RWPE1 (cell line): ENCODE data around the gene NRXN3.

Experiments
- CTCF ChIA-PET: fragments of 350-600 bp; sonication (Branson Sonifier 250); formaldehyde crosslinking; extraction: SDS; loops from one replicate; lab custom pipeline; 2021; lab: Yijun Ruan, JAX
- POLR2A ChIA-PET: fragments of 400-600 bp; formaldehyde crosslinking; extraction: SDS; loops from one replicate; lab custom pipeline; 2020; ENCODE audit warnings: antibody characterized with exemption; ENCODE audit not compliant: low non-redundant PET; lab: Yijun Ruan, JAX
- DNase-seq: peaks from one replicate; pipeline ENCODE4 v3.0.0; 2012; ENCODE audit warnings: low spot score
- H3K27ac ChIP-seq: fragments of 450-650 bp; 2 replicates; pipeline ENCODE4 v1.5.1; 2017
- CTCF ChIP-seq: fragments of 450-650 bp; conservative IDR thresholded peaks from 2 replicates; pipeline ENCODE4 v1.5.1; 2017; ENCODE audit warnings: low read depth, mild to moderate bottlenecking

The NRXN3 gene

GRCh38 chr14:79598339-79598738 lies 1428.2 kb downstream of the NRXN3 start:
- ChIA-PET POLR2A (no interaction called here), CTCF (no interaction called here)
- TF ChIP-seq CTCF: no peak
- no peak for DNase-seq
- no peak overlapping the region for H3K27ac ChIP-seq

- DNase-seq: no peak
- no peak overlapping the region for H3K27ac ChIP-seq
- POLR2A ChIA-PET: no interaction called here
- CTCF ChIA-PET: no interaction called here
- TF ChIP-seq CTCF: no peak
Observed at GRCh38 chr14:79599239-79599638, 1429.1 kb downstream of the NRXN3 start.

DNA sequence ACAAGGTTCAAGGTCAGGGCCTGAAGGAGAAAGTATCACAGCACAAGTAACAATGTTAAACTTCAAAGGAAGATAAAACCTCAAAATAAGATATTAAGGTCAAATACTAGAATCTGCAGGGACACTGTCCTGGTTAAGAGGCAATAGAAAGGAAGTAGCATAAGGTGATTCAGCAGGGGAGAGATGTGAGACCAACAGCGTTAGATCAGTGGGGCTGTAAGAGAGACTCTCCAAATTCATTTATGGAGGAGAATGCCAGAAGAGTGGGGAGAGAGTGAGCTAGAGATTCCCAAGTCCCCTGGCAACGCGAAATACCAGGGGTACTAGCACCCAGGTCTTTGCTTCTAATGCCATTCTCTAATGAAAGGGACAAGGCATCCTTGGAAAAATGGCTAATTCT lies 1430.2 kb downstream of the NRXN3 start:
- ChIA-PET CTCF (no interaction called here), POLR2A (no interaction called here)
- no peak overlapping the region for H3K27ac ChIP-seq
- TF ChIP-seq CTCF: no peak
- no peak for DNase-seq

DNA sequence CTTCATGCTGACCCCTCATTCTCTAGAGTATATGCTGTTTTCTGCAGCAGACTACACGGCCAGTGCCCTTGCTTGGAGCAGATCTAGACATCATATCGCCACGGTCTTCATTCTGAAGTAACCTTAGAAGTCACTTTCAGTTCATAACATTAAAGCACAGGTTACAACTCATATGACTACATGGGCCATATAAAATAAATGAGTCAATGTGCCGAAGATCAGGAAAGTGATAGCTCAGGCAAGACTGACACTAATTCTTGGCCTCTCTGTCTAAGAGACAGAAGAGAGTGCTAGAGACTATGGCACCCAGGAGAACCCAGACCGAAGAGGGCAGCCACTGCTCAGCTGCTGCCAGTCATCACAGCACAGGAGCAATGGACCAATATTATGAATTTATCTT lies 1431.4 kb downstream of the NRXN3 start:
- DNase-seq: no peak
- H3K27ac ChIP-seq: no peak overlapping the region
- ChIA-PET CTCF (no interaction called here), POLR2A (no interaction called here)
- no peak for TF ChIP-seq CTCF

DNA sequence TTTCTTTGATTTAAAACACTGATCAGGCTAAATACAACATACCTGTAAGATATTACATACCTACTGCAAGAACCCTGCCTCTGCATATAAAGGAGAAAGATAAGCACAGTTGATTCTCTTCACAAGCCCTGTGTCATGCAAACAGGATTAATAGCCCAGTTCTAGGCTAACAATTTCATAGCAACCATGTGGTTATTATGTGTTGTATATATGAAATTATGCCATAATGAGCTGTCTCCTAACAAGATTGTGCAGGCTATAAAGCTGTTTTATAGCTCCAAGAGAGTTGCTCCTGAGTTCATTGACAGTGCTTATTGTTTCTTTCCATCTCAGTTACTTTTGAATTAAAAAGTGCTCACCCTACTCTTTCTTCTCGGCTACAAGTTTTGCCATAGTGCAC lies 1431.9 kb downstream of the NRXN3 start:
- CTCF ChIA-PET: no interaction called here
- POLR2A ChIA-PET: no interaction called here
- no peak for TF ChIP-seq CTCF
- no peak overlapping the region for H3K27ac ChIP-seq
- no peak for DNase-seq

- no peak for TF ChIP-seq CTCF
- POLR2A ChIA-PET: no interaction called here
- CTCF ChIA-PET: no interaction called here
- no peak for DNase-seq
- no peak overlapping the region for H3K27ac ChIP-seq
Observed at GRCh38 chr14:79602742-79603141, 1432.6 kb downstream of the NRXN3 start.

DNA sequence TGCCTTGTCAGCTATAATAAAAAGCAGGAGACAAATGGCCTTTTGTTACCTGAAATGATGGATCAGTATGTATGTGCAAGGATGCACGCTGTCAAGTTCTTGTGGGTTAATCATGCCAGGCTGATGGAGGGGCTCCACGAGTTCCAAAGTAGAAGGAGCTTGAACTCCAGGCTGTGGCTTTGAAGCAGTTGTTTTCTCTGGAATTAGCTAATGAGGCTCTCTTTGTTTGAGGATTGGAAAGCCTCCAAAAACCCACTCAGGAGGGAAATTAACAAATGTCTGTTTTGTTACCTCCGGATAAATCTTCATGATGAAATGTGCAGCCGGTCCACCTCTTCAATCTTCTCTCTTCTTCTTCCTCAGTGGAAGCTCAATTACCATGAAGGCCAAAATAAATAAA lies 1435.7 kb downstream of the NRXN3 start:
- no peak for TF ChIP-seq CTCF
- CTCF ChIA-PET: no interaction called here
- POLR2A ChIA-PET: no interaction called here
- no peak for DNase-seq
- no peak overlapping the region for H3K27ac ChIP-seq
